ENCODE results near the gene ZNF91. TPM values are rescaled to one million over a fixed set of nuclear protein-coding genes. Genes with fewer than 3 reads are reported as not detected.

ZNF91 gene
- total RNA-seq: 8.2 and 8.8 TPM in 2 replicates

DNA sequence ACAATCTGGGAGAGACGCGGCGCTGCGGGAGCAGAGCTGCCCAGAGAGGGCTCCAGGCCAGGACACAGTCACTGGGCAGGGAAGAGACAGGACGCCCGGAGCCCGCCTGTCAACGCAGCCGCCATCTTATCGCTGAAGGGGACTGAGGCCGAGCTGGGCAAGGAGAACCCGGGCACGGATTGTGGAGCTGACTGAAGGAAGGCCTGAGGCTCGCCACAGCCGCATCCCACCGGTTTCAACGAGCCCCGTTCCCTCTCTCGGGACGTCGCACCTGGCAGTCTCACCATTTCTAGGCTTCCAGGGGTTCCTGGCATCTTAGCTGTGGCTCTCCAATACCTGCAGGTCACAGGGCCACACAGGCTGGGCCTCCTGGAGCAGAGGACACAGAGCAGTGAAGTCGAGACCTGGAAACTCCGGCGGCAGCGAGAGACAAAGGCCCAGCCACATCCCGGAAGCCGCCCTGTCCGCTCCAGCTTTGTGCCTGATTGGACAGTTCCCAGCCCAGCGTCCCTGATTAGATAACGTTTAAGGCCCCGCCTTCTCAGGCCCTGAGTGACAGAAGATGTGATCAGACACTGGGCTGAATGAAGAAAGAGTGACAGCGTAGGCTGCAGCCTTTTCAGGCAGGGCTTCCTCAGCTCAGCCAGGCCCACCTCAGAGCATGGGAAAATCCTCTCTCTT is at the start of gene ZNF91:
Gene ZNF91, minus strand, starts transcription at position 431 of the 681 bp plus-strand sequence. Its CDS starts 117 bp downstream, at position 314.

Other genes with a start within 250 kb of the ZNF91 start
- 8.2 and 9.2 TPM in 2 replicates for gene ZNF724, start 145.1 kb downstream of the ZNF91 start, total RNA-seq